Embryonic facial prominence (tissue), 1 donor: ENCODE measurements around the gene MYBPC2.
A peak's percentile ranks its signal among the peaks of the same experiment; 100 is the strongest.

Experiments used
- DNase-seq: peaks from one replicate; pipeline ENCODE4 v3.0.0-alpha.2; 2016; ENCODE audit errors: extremely low spot score

The MYBPC2 gene

GRCh38 chr19:50481351-50482149 lies 48.9 kb downstream of the MYBPC2 start:
- no peak for DNase-seq

- DNase-seq, result no peak
These were observed 49.7 kb downstream of the MYBPC2 start for GRCh38 chr19:50482271-50482855.

GRCh38 chr19:50482916-50483315 lies 50.2 kb downstream of the MYBPC2 start:
- no peak for DNase-seq

GRCh38 chr19:50485284-50485955 lies 52.7 kb downstream of the MYBPC2 start:
- no peak for DNase-seq

GRCh38 chr19:50486823-50487515 lies 54.3 kb downstream of the MYBPC2 start:
- DNase-seq, result no peak

- no peak for DNase-seq
These were observed 55.9 kb downstream of the MYBPC2 start for GRCh38 chr19:50488389-50489194.

GRCh38 chr19:50489461-50490011 lies 56.8 kb downstream of the MYBPC2 start:
- DNase-seq, result no peak

- DNase-seq, result no peak
These were observed 57.7 kb downstream of the MYBPC2 start for GRCh38 chr19:50490411-50490811.

GRCh38 chr19:50490991-50491472 lies 58.3 kb downstream of the MYBPC2 start:
- no peak for DNase-seq

- DNase-seq, result no peak
These were observed 59.8 kb downstream of the MYBPC2 start for GRCh38 chr19:50492303-50493052.

- DNase-seq, result no peak
These were observed 60.5 kb downstream of the MYBPC2 start for GRCh38 chr19:50493171-50493570.

- DNase-seq, result no peak
These were observed 61.7 kb downstream of the MYBPC2 start for GRCh38 chr19:50494186-50495019.

GRCh38 chr19:50495020-50495531 lies 62.4 kb downstream of the MYBPC2 start:
- no peak for DNase-seq

- DNase-seq, result no peak
These were observed 63.7 kb downstream of the MYBPC2 start for GRCh38 chr19:50496189-50497021.

GRCh38 chr19:50497022-50497405 lies 64.3 kb downstream of the MYBPC2 start:
- no peak for DNase-seq

- DNase-seq, result no peak
These were observed 65.7 kb downstream of the MYBPC2 start for GRCh38 chr19:50498219-50499056.

GRCh38 chr19:50500060-50500752 lies 67.5 kb downstream of the MYBPC2 start:
- peak; percentile 5 for DNase-seq
